K562 (cell line): ENCODE data around the gene HMGN1. TPM values are rescaled to one million over a fixed set of nuclear protein-coding genes. Genes with fewer than 3 reads are reported as not detected.
A peak's percentile ranks its signal among the peaks of the same experiment; 100 is the strongest.

Experiments used
- BRCA1 ChIP-seq, 2 experiments: fragments of 450-650 bp in 1 of 2; sonication (generic) in 1 of 2; formaldehyde crosslinking in 1 of 2; IDR thresholded peaks; 2 replicates each; pipeline versions ENCODE4 v1.5.0 to v1.6.1; 2017 to 2020; ENCODE audit warnings: mild to moderate bottlenecking in 1 of 2, missing genetic modification reagents in 1 of 2
- CREM ChIP-seq: IDR thresholded peaks from 2 replicates; pipeline ENCODE4 v1.6.1; 2014; ENCODE audit warnings: antibody characterized with exemption, low read depth
- ELK3 ChIP-seq: fragments of 450-650 bp; formaldehyde crosslinking; IDR thresholded peaks from 2 replicates; pipeline ENCODE4 v1.4.0; 2020; ENCODE audit warnings: mild to moderate bottlenecking
- FOXJ3 ChIP-seq: sonication (generic); formaldehyde crosslinking; IDR thresholded peaks from 2 replicates; pipeline ENCODE4 v1.4.0; 2020; ENCODE audit warnings: mild to moderate bottlenecking, missing genetic modification reagents
- HDAC2 ChIP-seq: fragments of 450-650 bp; IDR thresholded peaks from 2 replicates; pipeline ENCODE4 v1.6.1; 2016; ENCODE audit warnings: mild to moderate bottlenecking
- NEUROD1 ChIP-seq: fragments of 150-350 bp; IDR thresholded peaks from 2 replicates; pipeline ENCODE4 v1.6.1; 2014; ENCODE audit warnings: borderline replicate concordance, low read length, low read depth; ENCODE audit not compliant: partially characterized antibody
- PHF8 ChIP-seq: fragments of 200-600 bp; sonication (generic); IDR thresholded peaks from 2 replicates; pipeline ENCODE4 v1.6.1; 2012; ENCODE audit warnings: mixed run types, mild to moderate bottlenecking, inconsistent platforms, low read length, moderate library complexity, borderline replicate concordance
- PURB ChIP-seq: sonication (generic); formaldehyde crosslinking; IDR thresholded peaks from 2 replicates; pipeline ENCODE4 v1.9.0; 2021; ENCODE audit warnings: low read depth, mild to moderate bottlenecking, missing genetic modification reagents
- RBM14 ChIP-seq: fragments of 200-400 bp; formaldehyde crosslinking; IDR thresholded peaks from 2 replicates; pipeline ENCODE4 v1.6.1; 2018; ENCODE audit warnings: low read depth, mild to moderate bottlenecking, low read length, moderate library complexity, borderline replicate concordance; ENCODE audit not compliant: insufficient read depth
- RERE ChIP-seq: sonication (generic); formaldehyde crosslinking; IDR thresholded peaks from 2 replicates; pipeline ENCODE4 v1.8.0; 2023; ENCODE audit warnings: missing genetic modification reagents, mild to moderate bottlenecking, borderline replicate concordance
- RFX1 ChIP-seq: fragments of 450-650 bp; IDR thresholded peaks from 2 replicates; pipeline ENCODE4 v1.6.1; 2016; ENCODE audit warnings: mild to moderate bottlenecking, moderate library complexity
- SNRNP70 ChIP-seq: fragments of 200-400 bp; formaldehyde crosslinking; optimal IDR thresholded peaks from 2 replicates; pipeline ENCODE3; 2017; ENCODE audit warnings: low read depth, low read length
- SP2 ChIP-seq: IDR thresholded peaks from 2 replicates; pipeline ENCODE4 v1.6.1; 2011; ENCODE audit warnings: mild to moderate bottlenecking, low read depth, low read length, moderate library complexity; ENCODE audit not compliant: poor library complexity, severe bottlenecking; ENCODE audit errors: extremely low read depth
- ZBTB49 ChIP-seq: sonication (generic); formaldehyde crosslinking; IDR thresholded peaks from 2 replicates; pipeline ENCODE4 v1.8.0; 2022; ENCODE audit warnings: missing genetic modification reagents, mild to moderate bottlenecking, borderline replicate concordance
- ZNF121 ChIP-seq: sonication (generic); formaldehyde crosslinking; conservative IDR thresholded peaks from 2 replicates; pipeline ENCODE4 v1.8.0; 2022; ENCODE audit warnings: missing genetic modification reagents
- ZNF583 ChIP-seq: fragments of 250-450 bp; sonication (Bioruptor Pico); IDR thresholded peaks from 2 replicates; pipeline ENCODE4 v1.4.0; 2020
- polyA plus RNA-seq, 8 experiments: library from polyadenylated mRNA; depleted of rRNA in 4 of 8; stranded (reverse) in 5 of 8; unstranded in 3 of 8; fragments of >200 nt; fragmentation: Nextera tagmentation in 2 of 8; fragmentation: Illumina TruSeq in 1 of 8; extraction: Ambion mirVana in 2 of 8; extraction: Trizol in 1 of 8; gene quantifications; 2 replicates each; pipeline versions ENCODE4 v1.2.1 to v1.2.3, GENCODE V29; 2011 to 2014; ENCODE audit warnings: inconsistent platforms in 1 of 8, missing spikeins in 1 of 8
- total RNA-seq, 7 experiments: library from RNA; depleted of rRNA in 6 of 7; stranded (reverse); fragments of >200 nt in 6 of 7; fragmentation: Illumina TruSeq in 2 of 7; extraction: Trizol in 2 of 7; gene quantifications; 2 replicates each; pipeline versions ENCODE4 v1.2.1 to v1.2.3, GENCODE V29; 2011 to 2021; ENCODE audit warnings: low replicate concordance in 1 of 7
- TF ChIP-seq, protein P1 (sequence below): sonication (generic); formaldehyde crosslinking; IDR thresholded peaks from 2 replicates; pipeline ENCODE4 v1.9.0; 2022; ENCODE audit warnings: mild to moderate bottlenecking, missing genetic modification reagents

Gene HMGN1
- total and polyA plus RNA-seq, 9 of the 15 experiments (the other 6 are each of a cell fraction or from before 2014, with no cell fraction given): 124 to 626 (median 498) TPM

- TF ChIP-seq ELK3 (CRISPR knock-in tag) (no peak), FOXJ3 (CRISPR knock-in tag) (no peak), SNRNP70 (no peak), RFX1 (no peak), PURB (CRISPR knock-in tag) (no peak), RBM14 (no peak), ZNF121 (CRISPR knock-in tag) (no peak), BRCA1 (IDR thresholded peaks at IDR 0.05) (no peak), BRCA1 (CRISPR knock-in tag; IDR thresholded peaks at IDR 0.05) (no peak), CREM (no peak), SP2 (no peak), HDAC2 (no peak), PHF8 (peak; percentile 56; the same call in 1 of the 2 replicates), NEUROD1 (no peak), ZBTB49 (CRISPR knock-in tag) (0 out of 2 replicates have a peak, but pooled peaks have one; percentile 6), ZNF583 (CRISPR knock-in tag) (no peak), RERE (no peak)
- TF ChIP-seq, protein P1, sequence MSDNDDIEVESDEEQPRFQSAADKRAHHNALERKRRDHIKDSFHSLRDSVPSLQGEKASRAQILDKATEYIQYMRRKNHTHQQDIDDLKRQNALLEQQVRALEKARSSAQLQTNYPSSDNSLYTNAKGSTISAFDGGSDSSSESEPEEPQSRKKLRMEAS (CRISPR knock-in tag): no peak
Measured at GRCh38 chr21:39313042-39313570, 35.8 kb downstream of the HMGN1 start (continued).
